Natural killer cell treated with Interleukin-12 subunit alpha and Interleukin-12 subunit beta and Interleukin-15 and Interleukin-18, amount 100 ng/mL, for 72 hours (primary cell): ENCODE results near the gene SLC25A38. TPM values are rescaled to one million over a fixed set of nuclear protein-coding genes. Genes with fewer than 3 reads are reported as not detected.
"Not testable (repeated sequence)": the region's sequence is repeated elsewhere in the genome, so short reads cannot be mapped to it uniquely, and the experiment has no call there.

ENCODE experiments used
- ATAC-seq, 2 donors: fragments of 150-1000 bp; cut with Tn5 transposase in 1 of 2; sonication (Bioruptor Pico), chemical (Tn5 transposase) in 1 of 2; 2 replicates each; pipeline ENCODE4 v1.10.0; 2021
- DNase-seq: peaks from one replicate; pipeline ENCODE4 v3.0.0; 2022; ENCODE audit warnings: low spot score
- H3K27ac Mint-ChIP-seq, 2 donors: 1 replicate in 1 of 2; 2 replicates in 1 of 2; pipeline ENCODE4 v1.8.0; 2022; ENCODE audit warnings: mixed read lengths in 2 of 2, mild to moderate bottlenecking in 1 of 2, moderate library complexity in 1 of 2
- H3K27me3 Mint-ChIP-seq, 2 donors: 1 replicate in 1 of 2; 2 replicates in 1 of 2; pipeline ENCODE4 v1.8.0; 2022; ENCODE audit warnings: mixed read lengths in 2 of 2
- H3K36me3 Mint-ChIP-seq: one replicate; pipeline ENCODE4 v1.8.0; 2022; ENCODE audit warnings: mixed read lengths
- H3K4me1 Mint-ChIP-seq, 2 donors: 1 replicate in 1 of 2; 2 replicates in 1 of 2; pipeline ENCODE4 v1.8.0; 2022; ENCODE audit warnings: low read depth in 2 of 2, mixed read lengths in 2 of 2, mild to moderate bottlenecking in 1 of 2
- H3K4me3 Mint-ChIP-seq: one replicate; pipeline ENCODE4 v1.8.0; 2022; ENCODE audit warnings: mixed read lengths
- H3K9me3 Mint-ChIP-seq: 2 replicates; pipeline ENCODE4 v1.8.0; 2022; ENCODE audit warnings: mixed read lengths
- total RNA-seq, 2 donors: library from RNA; stranded (reverse); gene quantifications; one replicate each; pipeline ENCODE4 v1.2.3, GENCODE V29; 2022

Gene SLC25A38
- total RNA-seq, 2 donors from 2014 or later = 42.1 to 44.5 TPM

DNA sequence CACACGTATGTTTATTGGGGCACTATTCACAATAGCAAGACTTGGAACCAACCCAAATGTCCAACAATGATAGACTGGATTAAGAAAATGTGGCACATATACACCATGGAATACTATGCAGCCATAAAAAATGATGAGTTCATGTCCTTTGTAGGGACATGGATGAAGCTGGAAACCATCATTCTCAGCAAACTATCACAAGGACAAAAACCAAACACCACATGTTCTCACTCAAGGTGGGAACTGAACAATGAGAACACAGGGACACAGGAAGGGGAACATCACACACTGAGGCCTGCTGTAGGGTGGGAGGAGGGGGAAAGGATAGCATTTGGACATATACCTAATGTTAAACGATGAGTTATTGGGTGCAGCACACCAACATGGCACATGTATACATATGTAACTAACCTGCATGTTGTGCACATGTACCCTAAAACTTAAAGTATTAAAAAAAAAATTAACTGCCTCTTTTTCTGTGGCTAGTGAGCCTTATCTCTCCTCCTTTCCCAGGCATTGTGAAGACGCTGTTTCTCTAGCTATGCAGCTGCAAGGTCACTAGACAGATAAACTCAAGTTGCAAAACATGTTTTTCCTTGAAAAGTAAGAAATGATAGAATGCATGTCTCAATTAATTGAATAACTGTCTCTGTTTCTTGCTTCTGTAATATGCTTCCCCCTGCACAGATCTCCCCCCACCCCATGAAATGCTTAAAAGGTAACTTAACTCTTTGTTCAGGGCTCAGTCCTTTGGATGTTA, 29.8 kb upstream of the SLC25A38 start:
- not testable (repeated sequence) for H3K27me3 Mint-ChIP-seq, H3K4me3 Mint-ChIP-seq, DNase-seq, ATAC-seq, H3K27ac Mint-ChIP-seq, H3K9me3 Mint-ChIP-seq, H3K36me3 Mint-ChIP-seq
- H3K4me1 Mint-ChIP-seq = peaks cover 24 to 27% of the 10 kb centered on the region in 2 donors

- H3K36me3 Mint-ChIP-seq = no peaks in the 10 kb centered on the region
- ATAC-seq (no peak), DNase-seq (no peak)
- no peaks in the 10 kb centered on the region for H3K27me3 Mint-ChIP-seq
- peaks cover 3% of the 10 kb centered on the region for H3K9me3 Mint-ChIP-seq
- H3K4me1 Mint-ChIP-seq = peaks cover 42 to 52% of the 10 kb centered on the region in 2 donors
- H3K4me3 Mint-ChIP-seq = peak overlapping the region; percentile 19
- peak overlapping the region in 1 of 2 donors; percentile 54 for H3K27ac Mint-ChIP-seq
Measured at GRCh38 chr3:39358333-39358732, 24.8 kb upstream of the SLC25A38 start.

DNA sequence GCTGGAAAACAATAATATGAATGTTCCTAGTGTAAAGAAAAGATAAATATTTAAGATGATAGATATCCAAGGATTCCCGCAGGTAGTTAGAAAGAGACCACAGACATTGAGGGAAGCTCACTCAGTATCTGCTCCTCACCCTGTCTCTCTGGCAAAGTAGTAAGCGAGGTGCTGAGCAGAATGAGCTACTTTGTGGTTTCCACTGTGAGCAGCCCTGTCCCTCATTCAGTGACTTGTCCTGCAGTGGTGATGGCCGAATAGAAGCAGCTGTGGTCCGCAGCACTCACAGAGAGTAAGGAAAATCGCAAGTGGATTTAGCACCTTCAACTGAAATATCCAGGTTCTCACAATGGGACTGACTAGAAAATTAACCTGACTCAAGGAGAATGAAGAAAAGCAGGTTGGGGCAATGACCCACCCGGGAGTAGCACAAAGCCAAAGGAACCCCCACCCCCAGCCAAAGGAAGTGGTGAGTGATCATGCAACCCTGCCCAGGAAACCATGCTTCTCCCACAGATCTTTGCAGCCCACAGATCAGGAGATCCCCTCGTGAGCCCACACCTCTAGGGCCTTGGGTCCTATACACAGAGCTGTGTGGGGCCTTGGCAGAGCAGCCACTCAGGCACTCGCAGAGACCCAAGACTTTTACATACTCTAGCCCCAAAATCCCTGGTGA, 21.8 kb upstream of the SLC25A38 start:
- H3K27me3 Mint-ChIP-seq = no peaks in the 10 kb centered on the region
- H3K4me1 Mint-ChIP-seq = peaks cover 46 to 56% of the 10 kb centered on the region in 2 donors
- peak; percentile 85 for DNase-seq
- peaks cover 3% of the 10 kb centered on the region for H3K9me3 Mint-ChIP-seq
- H3K36me3 Mint-ChIP-seq = no peaks in the 10 kb centered on the region
- peak overlapping the region; percentile 74 to 89 for H3K27ac Mint-ChIP-seq
- ATAC-seq = peak; percentile 96 to 98
- H3K4me3 Mint-ChIP-seq = peak overlapping the region; percentile 83

DNA sequence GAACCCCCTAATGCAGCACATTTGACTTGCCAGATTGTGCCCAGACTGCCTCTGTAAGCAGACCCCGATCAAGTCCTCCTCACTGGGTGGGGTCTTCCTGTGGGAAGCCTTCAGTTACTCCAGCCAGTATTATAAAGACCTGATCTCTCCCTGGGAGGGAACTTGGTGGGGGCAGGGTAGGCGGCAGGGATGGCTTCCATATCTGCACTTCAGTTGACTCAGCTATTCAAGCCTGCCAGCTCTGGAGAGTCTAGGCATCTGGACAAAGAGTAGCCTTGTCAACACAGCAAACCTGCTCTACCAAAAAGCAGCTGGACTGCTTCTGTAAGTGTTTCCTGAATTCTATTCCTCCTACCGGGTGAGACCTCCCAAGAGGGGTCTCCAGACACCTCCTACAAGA, 21.0 kb upstream of the SLC25A38 start:
- Mint-ChIP-seq H3K27me3 (no peaks in the 10 kb centered on the region), H3K27ac (peak overlapping the region; percentile 74 to 89), H3K9me3 (peaks cover 3% of the 10 kb centered on the region), H3K4me3 (peak overlapping the region; percentile 83), H3K36me3 (no peaks in the 10 kb centered on the region), H3K4me1 (peaks cover 44 to 54% of the 10 kb centered on the region in 2 donors)
- no peak for ATAC-seq
- no peak for DNase-seq

GRCh38 chr3:39362812-39363211, 20.4 kb upstream of the SLC25A38 start:
- Mint-ChIP-seq H3K4me1 (peaks cover 38 to 48% of the 10 kb centered on the region in 2 donors), H3K9me3 (peaks cover 3% of the 10 kb centered on the region), H3K36me3 (no peaks in the 10 kb centered on the region), H3K4me3 (no peak overlapping the region), H3K27me3 (no peaks in the 10 kb centered on the region), H3K27ac (peak overlapping the region; percentile 74 to 89)
- DNase-seq (no peak), ATAC-seq (no peak)

- not testable (repeated sequence) for H3K4me3 Mint-ChIP-seq, H3K4me1 Mint-ChIP-seq, H3K27ac Mint-ChIP-seq, ATAC-seq, H3K27me3 Mint-ChIP-seq, H3K9me3 Mint-ChIP-seq, DNase-seq
- H3K36me3 Mint-ChIP-seq = peaks cover 15% of the 10 kb centered on the region
Measured at GRCh38 chr3:39370450-39370849, 12.7 kb upstream of the SLC25A38 start.

GRCh38 chr3:39372833-39373232, 10.3 kb upstream of the SLC25A38 start:
- Mint-ChIP-seq H3K4me1 (peaks cover 0 to 3% of the 10 kb centered on the region in 2 donors), H3K9me3 (peaks cover 3% of the 10 kb centered on the region), H3K4me3 (no peak overlapping the region), H3K27me3 (no peaks in the 10 kb centered on the region), H3K27ac (no peak overlapping the region), H3K36me3 (peaks cover 15% of the 10 kb centered on the region)
- no peak for ATAC-seq
- no peak for DNase-seq

DNA sequence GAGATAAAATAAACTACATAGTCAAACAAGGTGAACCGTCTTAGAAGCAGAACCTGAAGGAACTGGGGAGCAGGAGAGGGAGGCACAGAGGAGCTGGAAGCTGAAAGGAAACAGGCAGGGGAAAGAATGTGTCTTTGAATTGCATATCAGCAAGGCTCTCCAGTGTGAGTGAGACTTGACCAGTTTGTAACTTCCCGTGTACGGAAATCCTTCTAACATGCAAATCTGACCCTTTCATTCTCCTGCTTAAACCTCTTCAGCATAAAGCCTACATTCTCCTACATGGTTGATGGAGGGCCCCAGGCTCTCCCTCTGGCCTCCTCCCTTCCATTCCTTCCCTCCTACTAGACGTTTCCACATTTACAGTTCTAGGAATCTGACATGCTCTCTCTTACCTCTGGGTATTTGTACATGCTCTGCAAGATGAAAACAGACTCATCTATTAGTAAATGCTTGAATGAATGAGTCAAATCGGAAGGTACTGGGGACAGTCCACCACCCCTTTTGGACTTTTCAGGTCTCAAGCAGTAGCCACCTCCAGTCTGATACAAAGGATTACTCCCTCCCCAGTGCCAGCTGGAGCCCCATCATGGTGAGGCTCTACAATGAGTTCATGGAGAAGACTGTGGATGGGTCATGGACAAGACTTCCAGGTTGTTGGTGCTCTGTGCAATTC, 6.1 kb upstream of the SLC25A38 start:
- H3K4me1 Mint-ChIP-seq = peaks cover 6 to 7% of the 10 kb centered on the region in 2 donors
- no peak for DNase-seq

DNA sequence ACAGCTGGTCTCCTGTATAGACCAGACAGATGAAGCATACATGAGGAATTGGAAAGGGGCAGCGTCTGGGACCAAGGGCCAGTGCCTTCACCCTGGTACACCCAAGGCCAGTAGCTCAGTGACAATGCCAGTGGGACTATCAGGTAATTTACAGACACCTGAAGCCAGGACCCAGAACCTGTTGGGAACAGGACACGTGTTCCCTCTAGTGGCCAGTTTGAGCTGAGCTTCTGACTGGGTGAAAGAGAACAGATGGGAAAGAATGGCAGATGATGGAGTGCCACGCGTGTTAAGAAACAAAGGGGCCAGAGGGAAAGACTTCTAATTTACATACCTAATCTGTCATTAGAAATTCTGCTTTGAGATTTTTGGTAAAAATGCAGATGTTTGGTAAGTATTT, 5.1 kb upstream of the SLC25A38 start:
- DNase-seq = no peak
- Mint-ChIP-seq H3K27ac (no peak overlapping the region), H3K4me3 (no peak overlapping the region), H3K27me3 (no peaks in the 10 kb centered on the region), H3K9me3 (no peaks in the 10 kb centered on the region), H3K36me3 (no peaks in the 10 kb centered on the region), H3K4me1 (peaks cover 7 to 9% of the 10 kb centered on the region in 2 donors)
- ATAC-seq = peak; percentile 67 to 69

More for the DNA sequence above, 6.1 kb upstream of the SLC25A38 start:
- H3K27me3 Mint-ChIP-seq = no peaks in the 10 kb centered on the region
- no peak overlapping the region for H3K27ac Mint-ChIP-seq
- no peak for ATAC-seq
- no peak overlapping the region for H3K4me3 Mint-ChIP-seq
- H3K9me3 Mint-ChIP-seq = no peaks in the 10 kb centered on the region
- no peaks in the 10 kb centered on the region for H3K36me3 Mint-ChIP-seq

DNA sequence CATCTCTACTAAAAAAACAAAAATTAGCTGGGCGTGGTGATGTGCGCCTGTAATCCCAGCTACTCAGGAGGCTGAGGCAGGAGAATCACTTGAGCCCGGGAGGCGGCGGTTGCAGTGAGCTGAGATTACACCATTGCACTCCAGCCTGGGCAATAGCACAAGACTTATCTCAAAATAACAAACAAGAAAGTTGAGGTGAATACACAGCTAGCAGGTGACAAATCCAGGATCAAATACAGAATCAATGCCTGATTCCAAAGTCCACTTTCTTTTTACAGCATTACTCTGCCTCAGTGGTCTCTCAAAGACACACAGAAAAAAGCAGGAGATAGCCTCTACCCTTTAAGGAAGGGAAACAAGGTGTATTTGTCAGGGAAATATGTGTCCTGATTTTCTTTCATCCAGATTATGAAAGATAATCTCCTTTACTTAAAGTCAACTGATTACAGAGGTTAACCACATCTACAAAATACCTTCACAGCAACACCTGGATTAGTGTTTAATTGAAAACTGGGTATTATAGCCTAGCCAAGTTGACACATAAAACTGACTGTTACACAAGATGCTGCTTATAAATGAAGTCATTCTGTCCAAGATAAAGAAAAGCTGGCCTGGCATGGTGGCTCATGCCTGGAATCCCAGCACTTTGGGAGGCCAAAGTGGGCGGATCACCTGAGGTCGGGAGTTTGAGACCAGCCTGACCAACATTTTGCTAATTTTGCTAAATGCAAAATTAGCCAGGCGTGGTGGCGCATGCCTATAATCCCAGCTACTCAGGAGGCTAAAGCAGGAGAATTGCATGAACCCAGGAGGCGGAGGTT, 4.0 kb upstream of the SLC25A38 start:
- Mint-ChIP-seq H3K36me3 (no peaks in the 10 kb centered on the region), H3K27me3 (no peaks in the 10 kb centered on the region), H3K27ac (no peak overlapping the region), H3K9me3 (no peaks in the 10 kb centered on the region), H3K4me1 (peaks cover 9 to 14% of the 10 kb centered on the region in 2 donors), H3K4me3 (no peak overlapping the region)
- DNase-seq (no peak), ATAC-seq (no peak)

- Mint-ChIP-seq H3K9me3 (no peaks in the 10 kb centered on the region), H3K27me3 (no peaks in the 10 kb centered on the region), H3K4me3 (no peak overlapping the region), H3K27ac (no peak overlapping the region), H3K4me1 (peaks cover 9 to 14% of the 10 kb centered on the region in 2 donors), H3K36me3 (no peaks in the 10 kb centered on the region)
- ATAC-seq (no peak), DNase-seq (no peak)
Measured at GRCh38 chr3:39379778-39380155, 3.4 kb upstream of the SLC25A38 start.

GRCh38 chr3:39381432-39381831, 1.7 kb upstream of the SLC25A38 start:
- no peaks in the 10 kb centered on the region for H3K36me3 Mint-ChIP-seq
- H3K27me3 Mint-ChIP-seq = no peaks in the 10 kb centered on the region
- DNase-seq (no peak), ATAC-seq (no peak)
- peak overlapping the region in 1 of 2 donors; percentile 39 for H3K27ac Mint-ChIP-seq
- H3K4me1 Mint-ChIP-seq = peaks cover 22 to 31% of the 10 kb centered on the region in 2 donors
- H3K4me3 Mint-ChIP-seq = no peak overlapping the region
- H3K9me3 Mint-ChIP-seq = no peaks in the 10 kb centered on the region

DNA sequence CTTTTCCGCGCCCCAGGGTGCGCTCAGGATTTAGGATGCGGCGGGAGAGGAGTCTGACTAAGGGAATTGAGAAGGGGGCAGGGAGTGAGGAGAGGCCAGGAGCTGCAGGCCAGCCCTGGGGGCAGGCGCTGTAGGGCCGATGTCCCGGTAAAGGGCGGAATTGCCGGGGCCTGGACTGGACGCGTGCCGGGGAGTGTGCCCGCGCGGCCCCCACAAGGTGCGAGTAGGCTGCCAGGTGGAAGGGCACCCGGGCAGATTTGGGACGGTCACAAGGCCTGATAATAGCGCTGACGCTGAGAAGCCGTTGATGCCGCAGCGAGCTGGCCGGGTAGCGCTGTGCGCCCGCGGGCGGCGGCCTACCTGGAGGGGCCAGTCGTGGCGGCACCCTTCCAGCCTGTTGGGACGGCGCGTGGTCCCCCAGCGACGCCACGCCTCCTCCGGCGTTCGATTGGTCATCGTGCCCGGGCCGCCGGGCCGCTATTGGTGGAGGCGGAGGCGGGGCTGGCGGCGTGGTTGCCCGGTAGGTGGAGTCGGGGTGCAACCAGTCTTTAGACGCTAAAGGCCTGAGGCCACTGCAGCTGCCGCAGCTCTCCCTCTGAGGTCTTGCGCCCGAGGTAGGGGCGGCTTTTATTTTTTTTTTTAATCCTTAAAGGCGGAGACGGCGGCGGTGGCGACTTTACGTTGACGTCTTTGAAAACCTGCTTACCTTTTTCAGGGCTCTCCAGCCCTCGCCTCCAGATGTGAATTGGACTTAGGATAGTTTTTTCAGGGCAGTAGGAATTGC, 903 bp downstream of the SLC25A38 start:
- H3K36me3 Mint-ChIP-seq = no peaks in the 10 kb centered on the region
- H3K4me1 Mint-ChIP-seq = peaks cover 38 to 51% of the 10 kb centered on the region in 2 donors
- H3K27ac Mint-ChIP-seq = peak overlapping the region; percentile 98 to 99
- H3K9me3 Mint-ChIP-seq = no peaks in the 10 kb centered on the region
- peak overlapping the region; percentile 99 for H3K4me3 Mint-ChIP-seq
- ATAC-seq (peak; percentile 92 to 95), DNase-seq (peak; percentile 98)
- H3K27me3 Mint-ChIP-seq = no peaks in the 10 kb centered on the region
